H9 (cell line): ENCODE results near the gene SEL1L2. TPM values are rescaled to one million over a fixed set of nuclear protein-coding genes. Genes with fewer than 3 reads are reported as not detected.

Experiments used
- DNase-seq: peaks from one replicate; pipeline ENCODE4 v3.0.0-alpha.2; 2017
- H2AFZ ChIP-seq: one replicate; pipeline ENCODE4 v1.6.1; 2013; ENCODE audit warnings: mild to moderate bottlenecking, low read length, control low read depth, moderate library complexity
- H2AK5ac ChIP-seq: 2 replicates; pipeline ENCODE4 v1.6.1; 2013; ENCODE audit warnings: low read length, control low read depth, mixed read lengths; ENCODE audit not compliant: insufficient read length
- H2BK120ac ChIP-seq: one replicate; pipeline ENCODE4 v1.6.1; 2013; ENCODE audit warnings: low read depth, mild to moderate bottlenecking, low read length, control low read depth, inconsistent platforms; ENCODE audit not compliant: poor library complexity, severe bottlenecking
- H2BK12ac ChIP-seq: 2 replicates; pipeline ENCODE4 v1.6.1; 2013; ENCODE audit warnings: low read length, control low read depth, mixed read lengths, low read depth; ENCODE audit not compliant: insufficient read length
- H2BK15ac ChIP-seq: 2 replicates; pipeline ENCODE4 v1.6.1; 2013; ENCODE audit warnings: low read depth, low read length, control low read depth
- H2BK20ac ChIP-seq: one replicate; pipeline ENCODE4 v1.6.1; 2013; ENCODE audit warnings: low read depth, mild to moderate bottlenecking, low read length, control low read depth, inconsistent platforms; ENCODE audit not compliant: poor library complexity, severe bottlenecking
- H2BK5ac ChIP-seq: 2 replicates; pipeline ENCODE4 v1.6.1; 2013; ENCODE audit warnings: low read length, control low read depth, mixed read lengths; ENCODE audit not compliant: insufficient read length
- H3K14ac ChIP-seq: 2 replicates; pipeline ENCODE4 v1.6.1; 2013; ENCODE audit warnings: low read length, control low read depth; ENCODE audit not compliant: insufficient read depth
- H3K18ac ChIP-seq: 2 replicates; pipeline ENCODE4 v1.6.1; 2013; ENCODE audit warnings: low read depth, mild to moderate bottlenecking, mixed read lengths, low read length, control low read depth; ENCODE audit not compliant: insufficient read length
- H3K23ac ChIP-seq: 2 replicates; pipeline ENCODE4 v1.6.1; 2013; ENCODE audit warnings: low read length, control low read depth, mixed read lengths, low read depth; ENCODE audit not compliant: insufficient read length
- H3K23me2 ChIP-seq: 2 replicates; pipeline ENCODE4 v1.6.1; 2013; ENCODE audit warnings: low read depth, mild to moderate bottlenecking, mixed read lengths, low read length, control low read depth; ENCODE audit not compliant: insufficient read length, poor library complexity, severe bottlenecking
- H3K27ac ChIP-seq: 2 replicates; pipeline ENCODE4 v1.5.1; 2013; ENCODE audit warnings: low read length, control low read depth, mixed read lengths, low read depth; ENCODE audit not compliant: insufficient read length
- H3K27me3 ChIP-seq: 2 replicates; pipeline ENCODE4 v1.6.1; 2013; ENCODE audit warnings: low read length, control low read depth, inconsistent platforms; ENCODE audit not compliant: insufficient read depth
- H3K4ac ChIP-seq: 2 replicates; pipeline ENCODE4 v1.6.1; 2013; ENCODE audit warnings: low read depth, mild to moderate bottlenecking, control low read depth, inconsistent platforms, low read length, moderate library complexity
- H3K4me1 ChIP-seq: 2 replicates; pipeline ENCODE4 v1.6.1; 2013; ENCODE audit warnings: low read length, control low read depth, inconsistent platforms; ENCODE audit not compliant: insufficient read depth
- H3K4me2 ChIP-seq: 2 replicates; pipeline ENCODE4 v1.6.1; 2013; ENCODE audit warnings: low read length, control low read depth, mixed read lengths; ENCODE audit not compliant: insufficient read length, insufficient read depth
- H3K56ac ChIP-seq: 2 replicates; pipeline ENCODE4 v1.6.1; 2013; ENCODE audit warnings: low read depth, mild to moderate bottlenecking, mixed read lengths, low read length, control low read depth; ENCODE audit not compliant: insufficient read length
- H3K79me1 ChIP-seq: 2 replicates; pipeline ENCODE4 v1.6.1; 2013; ENCODE audit warnings: low read depth, mild to moderate bottlenecking, moderate library complexity, low read length, control low read depth, inconsistent platforms; ENCODE audit not compliant: insufficient read depth, poor library complexity, severe bottlenecking
- H3K79me2 ChIP-seq: 2 replicates; pipeline ENCODE4 v1.6.1; 2013; ENCODE audit warnings: low read length, control low read depth, inconsistent platforms; ENCODE audit not compliant: insufficient read depth
- H3K9ac ChIP-seq: 2 replicates; pipeline ENCODE4 v1.6.1; 2013; ENCODE audit warnings: low read length, control low read depth, mixed read lengths; ENCODE audit not compliant: insufficient read length; ENCODE audit errors: extremely low read depth
- H3K9me3 ChIP-seq: one replicate; pipeline ENCODE4 v1.6.1; 2013; ENCODE audit warnings: low read depth, low read length, inconsistent platforms; ENCODE audit not compliant: control insufficient read depth
- H3T11ph ChIP-seq: one replicate; pipeline ENCODE4 v1.6.1; 2013; ENCODE audit warnings: mild to moderate bottlenecking, low read length, control low read depth, inconsistent platforms
- H4K20me1 ChIP-seq: one replicate; pipeline ENCODE4 v1.6.1; 2013; ENCODE audit not compliant: control insufficient read depth, insufficient read length, insufficient read depth
- H4K5ac ChIP-seq: 2 replicates; pipeline ENCODE4 v1.6.1; 2013; ENCODE audit warnings: low read depth, mild to moderate bottlenecking, mixed read lengths, low read length, control low read depth; ENCODE audit not compliant: insufficient read length
- H4K8ac ChIP-seq: replicated peaks from 2 replicates; pipeline ENCODE4 v1.6.1; 2013; ENCODE audit warnings: low read length, control low read depth, mixed read lengths, low read depth; ENCODE audit not compliant: insufficient read length
- H4K91ac ChIP-seq: 2 replicates; pipeline ENCODE4 v1.6.1; 2013; ENCODE audit warnings: low read depth, mild to moderate bottlenecking, moderate library complexity, mixed read lengths, low read length, control low read depth; ENCODE audit not compliant: insufficient read length
- H3K27ac Mint-ChIP-seq, 3 experiments: 2 replicates in 2 of 3; 3 replicates in 1 of 3; pipeline ENCODE4 v1.8.0; 2020 to 2021; ENCODE audit warnings: mixed read lengths in 3 of 3, mild to moderate bottlenecking in 1 of 3, moderate library complexity in 1 of 3
- H3K27me3 Mint-ChIP-seq: 2 replicates; pipeline ENCODE4 v1.8.0; 2021; ENCODE audit warnings: low read depth, mild to moderate bottlenecking, moderate library complexity, mixed read lengths
- H3K36me3 Mint-ChIP-seq, 3 experiments: 2 replicates in 2 of 3; 3 replicates in 1 of 3; pipeline ENCODE4 v1.8.0; 2020 to 2021; ENCODE audit warnings: low read depth in 3 of 3, mixed read lengths in 3 of 3; ENCODE audit not compliant: insufficient read depth in 1 of 3
- H3K4me1 Mint-ChIP-seq, 2 experiments: 2 replicates each; pipeline ENCODE4 v1.8.0; 2020; ENCODE audit warnings: mixed read lengths in 2 of 2
- H3K4me3 Mint-ChIP-seq, 2 experiments: 2 replicates in 1 of 2; 3 replicates in 1 of 2; pipeline ENCODE4 v1.8.0; 2020 to 2021; ENCODE audit warnings: mild to moderate bottlenecking in 2 of 2, mixed read lengths in 2 of 2, moderate library complexity in 1 of 2
- H3K9me3 Mint-ChIP-seq, 2 experiments: 2 replicates in 1 of 2; 3 replicates in 1 of 2; pipeline ENCODE4 v1.8.0; 2020; ENCODE audit warnings: mild to moderate bottlenecking in 2 of 2, mixed read lengths in 2 of 2, moderate library complexity in 1 of 2
- WGBS: extraction: QIAGEN DNeasy Blood & Tissue Kit; methylation state at CpG from one replicate; pipeline ENCODE4 v1.1.7; 2013; ENCODE audit warnings: missing lambda C conversion rate, low lambda C conversion rate, mixed read lengths; ENCODE audit not compliant: insufficient read length; ENCODE audit errors: extremely low coverage; 5-methylcytosine and 5-hydroxymethylcytosine counted together
- total RNA-seq: library from RNA; stranded (reverse); gene quantifications from 2 replicates; pipeline ENCODE4 v1.2.1, GENCODE V29; 2021
- TF ChIP-seq, protein P1 (sequence below): fragments of 200-600 bp; sonication (generic); conservative IDR thresholded peaks from 3 replicates; pipeline ENCODE4 v1.8.0; 2021; ENCODE audit warnings: antibody characterized with exemption, mild to moderate bottlenecking

The SEL1L2 gene
- total RNA-seq, 1 experiment from 2014 or later = not detected

GRCh38 chr20:13995841-13996240 lies 5.4 kb upstream of the SEL1L2 start:
- H3K4me2 ChIP-seq = peak overlapping the region; percentile 78
- peak; percentile 48 for DNase-seq
- no peak overlapping the region for H2BK120ac ChIP-seq
- H4K5ac ChIP-seq = no peak overlapping the region
- H3K23me2 ChIP-seq = peaks cover 3% of the 10 kb centered on the region
- no peaks in the 10 kb centered on the region for H3K79me2 ChIP-seq
- no peak overlapping the region for H2BK5ac ChIP-seq
- no peak overlapping the region for H3K23ac ChIP-seq
- no peak overlapping the region for H2AFZ ChIP-seq
- Mint-ChIP-seq H3K36me3 (peaks cover 0 to 2% (median 0%) of the 10 kb centered on the region in 3 experiments; a peak in 1 of 7 replicates), H3K4me3 (peak overlapping the region; percentile 87 to 97), H3K9me3 (peaks cover 0 to 2% of the 10 kb centered on the region in 2 experiments; a peak in 3 of 5 replicates), H3K27ac (no peak overlapping the region), H3K27me3 (peaks cover 14% of the 10 kb centered on the region), H3K4me1 (peaks cover 9 to 12% of the 10 kb centered on the region in 2 experiments)
- H4K8ac ChIP-seq = no peak overlapping the region
- no peaks in the 10 kb centered on the region for H3K9me3 ChIP-seq
- H3K9ac ChIP-seq = no peak overlapping the region
- no peak overlapping the region for H3T11ph ChIP-seq
- H3K4ac ChIP-seq = no peak overlapping the region
- H3K27me3 ChIP-seq = no peaks in the 10 kb centered on the region; the same call in 1 of the 2 replicates
- no peak overlapping the region for H3K27ac ChIP-seq
- H3K79me1 ChIP-seq = no peaks in the 10 kb centered on the region
- no peak overlapping the region for H2BK15ac ChIP-seq
- H2BK12ac ChIP-seq = no peak overlapping the region
- no peaks in the 10 kb centered on the region for H4K20me1 ChIP-seq
- no peaks in the 10 kb centered on the region for H3K4me1 ChIP-seq
- no peak overlapping the region for H2AK5ac ChIP-seq
- H3K14ac ChIP-seq = no peak overlapping the region
- TF ChIP-seq, protein P1, sequence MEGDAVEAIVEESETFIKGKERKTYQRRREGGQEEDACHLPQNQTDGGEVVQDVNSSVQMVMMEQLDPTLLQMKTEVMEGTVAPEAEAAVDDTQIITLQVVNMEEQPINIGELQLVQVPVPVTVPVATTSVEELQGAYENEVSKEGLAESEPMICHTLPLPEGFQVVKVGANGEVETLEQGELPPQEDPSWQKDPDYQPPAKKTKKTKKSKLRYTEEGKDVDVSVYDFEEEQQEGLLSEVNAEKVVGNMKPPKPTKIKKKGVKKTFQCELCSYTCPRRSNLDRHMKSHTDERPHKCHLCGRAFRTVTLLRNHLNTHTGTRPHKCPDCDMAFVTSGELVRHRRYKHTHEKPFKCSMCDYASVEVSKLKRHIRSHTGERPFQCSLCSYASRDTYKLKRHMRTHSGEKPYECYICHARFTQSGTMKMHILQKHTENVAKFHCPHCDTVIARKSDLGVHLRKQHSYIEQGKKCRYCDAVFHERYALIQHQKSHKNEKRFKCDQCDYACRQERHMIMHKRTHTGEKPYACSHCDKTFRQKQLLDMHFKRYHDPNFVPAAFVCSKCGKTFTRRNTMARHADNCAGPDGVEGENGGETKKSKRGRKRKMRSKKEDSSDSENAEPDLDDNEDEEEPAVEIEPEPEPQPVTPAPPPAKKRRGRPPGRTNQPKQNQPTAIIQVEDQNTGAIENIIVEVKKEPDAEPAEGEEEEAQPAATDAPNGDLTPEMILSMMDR = peak; percentile 34; the same call in 2 of the 3 replicates
- H3K56ac ChIP-seq = no peak overlapping the region
- no CpG with 5 or more reads among the region's 52 CpGs for WGBS
- H4K91ac ChIP-seq = no peak overlapping the region
- no peak overlapping the region for H3K18ac ChIP-seq
- no peak overlapping the region for H2BK20ac ChIP-seq
